Hypothalamus (tissue), 51 donors: Measurements from ENCODE around the gene FIBCD1.
A peak's percentile ranks its signal among the peaks of the same experiment; 100 is the strongest.
"Not testable (repeated sequence)": the region's sequence is repeated elsewhere in the genome, so short reads cannot be mapped to it uniquely, and the experiment has no call there.

ENCODE experiments used
- DNase-seq, 51 donors: peaks; one replicate each; lab custom pipeline; 2025; lab: John Stamatoyannopoulos, UW

The FIBCD1 gene

DNA sequence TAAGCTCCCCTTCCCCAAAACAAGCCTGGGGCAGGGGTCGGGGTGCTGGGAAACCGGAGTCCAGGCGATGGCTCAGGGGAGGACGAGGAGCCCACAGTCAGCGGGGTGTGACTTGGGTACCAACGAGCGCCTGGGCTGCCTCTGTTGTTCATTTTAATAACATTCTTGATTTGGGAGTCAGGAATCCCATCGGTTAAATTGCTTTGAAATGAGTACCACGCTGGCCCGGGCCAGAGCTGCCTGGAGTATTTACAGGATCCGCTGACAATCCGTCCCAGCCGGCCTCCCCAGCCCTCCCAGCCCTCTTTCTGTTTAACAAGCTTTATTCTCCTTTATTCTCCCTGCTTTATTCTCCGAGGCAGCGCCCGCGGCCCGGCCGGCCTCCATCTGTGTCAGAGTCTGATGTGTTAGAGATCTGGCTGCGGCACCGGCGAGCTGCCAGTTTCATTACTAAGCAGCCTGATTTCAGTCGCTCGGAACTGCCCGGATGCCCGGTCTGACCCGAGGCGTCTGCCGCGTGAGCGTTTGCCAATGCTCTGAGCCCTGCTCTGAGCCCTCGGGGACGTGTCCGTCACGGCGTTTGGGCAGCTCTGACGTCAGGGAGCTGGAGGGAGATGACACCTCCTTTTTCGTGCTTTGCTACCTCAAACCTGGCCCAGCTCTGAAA, 26.0 kb downstream of the FIBCD1 start:
- DNase-seq = peak in 35 of 51 donors; percentile 8 to 78 (median 43)

DNA sequence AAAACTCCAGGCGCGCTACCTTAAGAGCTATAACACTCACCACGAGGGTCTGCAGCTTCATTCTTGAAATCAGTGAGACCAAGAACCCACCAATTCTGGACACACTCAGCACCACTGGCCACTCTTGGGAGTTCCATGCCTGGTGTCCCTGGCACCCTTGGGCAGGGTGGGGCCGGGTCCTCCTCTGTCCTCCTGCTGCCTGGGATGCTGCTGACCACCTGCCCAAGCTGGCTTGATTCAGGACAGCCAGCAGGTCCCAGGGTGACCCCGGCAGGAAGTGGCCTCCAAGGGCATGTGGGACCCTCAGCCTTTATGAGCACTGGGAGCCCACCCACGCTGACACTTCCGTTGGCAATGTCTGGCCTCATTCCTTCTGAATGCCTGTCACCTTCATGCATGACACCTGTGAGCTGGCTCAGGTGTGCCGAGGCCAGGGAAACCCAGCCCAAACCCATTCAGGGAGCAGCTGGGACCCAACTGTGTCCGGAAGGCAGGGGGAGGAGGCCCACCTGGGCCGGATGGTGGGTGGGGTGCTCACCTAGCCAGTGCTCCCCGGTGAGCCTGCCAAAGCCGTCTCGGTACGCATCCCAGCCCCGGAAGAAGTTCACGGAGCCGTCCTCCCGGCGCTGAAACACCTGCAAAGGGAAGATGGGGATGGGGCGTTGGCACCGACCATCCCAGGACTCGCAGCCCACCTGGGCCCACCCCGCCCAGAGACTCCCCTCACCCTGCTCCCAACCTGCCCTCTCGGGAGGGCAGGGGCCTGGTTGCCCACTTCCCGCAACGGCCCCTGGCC, 27.6 kb downstream of the FIBCD1 start:
- no peak for DNase-seq

DNA sequence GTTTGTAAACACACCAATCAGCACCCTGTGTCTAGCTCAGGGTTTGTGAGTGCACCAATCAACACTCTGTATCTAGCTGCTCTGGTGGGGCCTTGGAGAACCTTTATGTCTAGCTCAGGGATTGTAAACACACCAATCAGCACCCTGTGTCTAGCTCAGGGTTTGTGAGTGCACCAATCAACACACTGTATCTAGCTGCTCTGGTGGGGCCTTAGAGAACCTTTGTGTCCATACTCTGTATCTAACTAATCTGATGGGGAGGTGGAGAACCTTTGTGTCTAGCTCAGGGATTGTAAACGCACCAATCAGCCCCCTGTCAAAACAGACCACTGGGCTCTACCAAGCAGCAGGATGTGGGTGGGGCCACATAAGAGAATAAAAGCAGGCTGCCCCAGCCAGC, 28.4 kb downstream of the FIBCD1 start:
- DNase-seq = not testable (repeated sequence)

- DNase-seq = not testable (repeated sequence)
Measured at GRCh38 chr9:130910041-130910440, 29.0 kb downstream of the FIBCD1 start.

DNA sequence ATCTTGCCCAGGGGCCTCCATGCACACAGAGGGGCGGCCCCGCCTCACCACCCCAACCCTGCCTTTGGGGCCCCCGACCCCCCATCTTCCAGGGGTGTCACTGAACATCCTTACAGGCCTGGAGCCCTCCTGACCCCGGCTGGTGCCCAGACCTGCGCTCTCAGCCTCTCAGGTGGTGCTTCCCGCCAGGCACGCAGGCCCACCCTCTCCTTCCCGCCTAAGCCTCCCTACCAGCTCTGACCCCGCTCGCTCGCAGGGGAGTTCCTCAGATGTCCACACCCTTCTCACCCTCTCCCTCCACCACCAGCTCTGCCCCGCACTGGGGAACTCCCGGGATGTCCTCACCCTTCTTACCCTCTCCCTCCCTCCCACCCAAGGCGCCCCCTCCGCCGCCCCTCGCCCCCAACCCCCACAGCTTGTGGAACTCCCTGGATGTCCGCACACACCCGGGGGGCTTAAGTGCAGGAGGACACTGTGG, 30.1 kb downstream of the FIBCD1 start:
- DNase-seq = no peak

GRCh38 chr9:130908146-130908877, 30.7 kb downstream of the FIBCD1 start:
- no peak for DNase-seq

- DNase-seq = no peak
Measured at GRCh38 chr9:130906735-130907416, 32.2 kb downstream of the FIBCD1 start.

DNA sequence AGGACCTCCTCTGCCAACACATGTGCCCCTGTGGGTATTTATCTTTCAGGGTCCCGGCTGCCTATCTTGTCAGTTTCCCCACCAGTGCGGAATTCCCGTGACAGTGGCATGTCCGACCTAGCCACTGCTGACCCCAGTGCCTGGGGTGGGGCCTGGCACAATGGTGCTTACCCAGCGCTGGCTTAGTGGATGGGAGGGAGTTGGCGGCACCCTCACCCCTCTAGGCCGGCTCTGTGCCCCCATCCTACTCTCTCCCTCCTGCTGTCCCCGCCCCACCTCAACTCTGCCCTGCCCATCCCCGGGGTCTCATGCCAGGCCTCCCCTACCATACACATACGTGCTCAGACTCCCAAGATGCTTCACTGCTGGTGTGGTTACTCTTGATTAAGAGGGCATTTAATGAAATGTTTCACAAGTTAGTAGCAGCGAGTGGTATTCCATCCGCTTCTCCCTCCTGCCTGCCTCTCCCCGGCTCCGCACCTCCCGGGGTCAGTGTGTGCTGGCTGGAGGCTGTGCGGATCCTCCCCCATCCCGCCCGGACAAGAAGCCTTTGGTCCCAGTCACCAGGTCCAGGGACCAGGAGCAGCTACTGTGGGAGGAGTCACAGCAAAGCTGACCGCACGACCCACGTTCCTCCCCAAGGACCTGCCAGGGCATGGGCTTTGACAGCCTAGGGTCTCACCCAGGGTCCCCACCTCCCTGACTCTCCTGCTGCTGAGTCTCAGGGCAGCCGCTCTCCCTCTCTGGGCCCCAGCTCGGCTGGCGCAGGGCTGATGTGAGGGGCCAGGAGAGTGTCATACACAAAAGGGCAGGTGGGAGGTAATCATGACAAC, 32.9 kb downstream of the FIBCD1 start:
- no peak for DNase-seq

DNA sequence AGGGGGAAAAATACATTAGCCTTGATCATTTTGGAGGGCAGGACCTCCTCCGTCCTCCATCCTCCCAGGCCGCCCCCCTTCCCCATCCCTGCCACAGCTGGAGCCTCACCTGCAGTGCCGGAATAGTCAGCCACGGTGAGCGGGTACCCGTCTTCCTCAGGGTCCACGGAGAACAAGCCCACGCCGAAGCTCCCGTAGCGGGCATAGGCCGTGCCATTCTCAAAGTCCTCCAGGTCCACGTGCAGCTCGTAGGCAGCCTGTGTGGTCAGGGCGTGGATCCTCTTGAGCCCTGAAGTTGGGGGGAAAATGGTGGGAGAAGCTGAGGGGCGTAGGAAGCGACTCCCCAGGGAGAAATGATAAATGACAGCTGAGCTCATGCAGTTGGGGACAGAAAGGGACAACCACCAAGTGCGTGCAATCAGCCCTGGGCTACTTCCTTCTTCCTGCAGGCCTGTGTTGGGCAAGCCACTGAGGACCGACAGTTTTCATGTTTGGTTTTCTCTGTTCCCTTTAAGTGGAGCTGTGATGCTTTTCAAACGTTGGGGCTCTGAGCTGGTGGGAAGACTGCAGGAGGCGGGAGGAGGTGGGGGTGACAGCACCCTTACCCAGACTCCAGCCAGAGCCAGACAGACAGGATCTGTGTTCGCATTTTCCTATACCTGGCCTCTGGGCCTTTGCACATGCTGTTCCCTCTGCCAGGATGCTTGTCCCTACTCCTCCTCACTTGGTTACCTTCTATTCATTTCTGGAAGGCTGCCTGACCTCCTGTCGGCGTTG, 33.7 kb downstream of the FIBCD1 start:
- no peak for DNase-seq

- no peak for DNase-seq
Measured at GRCh38 chr9:130904070-130905044, 34.7 kb downstream of the FIBCD1 start.

DNA sequence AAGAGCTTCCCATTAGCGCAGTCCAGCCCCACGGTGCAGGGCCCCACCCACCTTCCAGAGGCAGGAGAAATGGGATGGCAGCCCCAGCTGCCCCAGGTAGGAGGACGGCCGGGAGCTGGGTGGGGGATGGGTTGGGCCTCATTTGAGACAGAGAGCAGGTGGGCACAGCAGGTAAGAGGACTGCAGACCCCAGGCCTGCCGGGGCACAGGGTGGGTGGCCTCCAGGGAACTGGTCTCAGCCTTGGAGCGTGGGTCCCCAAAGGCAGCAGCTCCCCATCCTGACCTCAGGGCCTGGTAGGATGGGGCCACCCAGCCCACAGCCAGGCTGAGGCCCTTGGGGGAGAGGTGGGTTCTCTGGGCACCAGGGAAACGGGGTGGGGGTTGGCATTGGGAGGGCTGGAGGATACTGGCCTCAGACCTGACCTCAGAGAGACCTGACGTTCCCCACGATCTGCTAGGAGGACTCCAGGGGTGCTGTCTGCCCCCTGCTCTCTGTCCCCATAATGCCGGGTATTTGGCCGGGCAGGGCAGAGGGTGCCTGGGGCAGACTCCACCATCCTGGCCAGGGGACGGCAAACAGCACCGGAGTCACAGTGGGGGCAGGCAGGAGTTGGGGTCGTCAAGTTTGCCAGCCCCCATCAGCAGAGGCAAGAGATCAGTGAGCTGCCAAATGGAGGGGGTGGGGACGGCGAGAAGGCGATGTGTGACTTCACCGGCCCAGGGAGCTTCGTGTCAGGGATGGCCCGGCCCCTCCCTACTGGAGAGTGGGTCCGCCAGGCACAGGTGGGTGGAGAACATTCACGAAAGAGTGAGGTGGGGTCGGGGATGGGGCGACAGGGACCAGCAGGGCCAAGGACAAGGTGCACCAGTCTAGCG, 35.6 kb downstream of the FIBCD1 start:
- DNase-seq = no peak

GRCh38 chr9:130902204-130903185, 36.6 kb downstream of the FIBCD1 start:
- no peak for DNase-seq

- no peak for DNase-seq
Measured at GRCh38 chr9:130901498-130902203, 37.4 kb downstream of the FIBCD1 start.

- no peak for DNase-seq
Measured at GRCh38 chr9:130900701-130901497, 38.1 kb downstream of the FIBCD1 start.
